Prostate gland (tissue), 2 donors: ENCODE results near the gene RTN3.

Experiments
- POLR2A ChIP-seq: fragments of 450-650 bp; IDR thresholded peaks from one replicate; pipeline ENCODE4 v1.6.1; 2016; ENCODE audit warnings: antibody characterized with exemption, mild to moderate bottlenecking
- POLR2AphosphoS5 ChIP-seq: sonication (generic); formaldehyde crosslinking; IDR thresholded peaks from one replicate; pipeline ENCODE4 v1.6.1; 2017; ENCODE audit warnings: antibody characterized with exemption
- TF ChIP-seq, protein P1 (sequence below), 4 experiments: fragments of 200-600 bp in 2 of 4; fragments of 450-650 bp in 2 of 4; sonication (generic) in 2 of 4; IDR thresholded peaks; 1 replicate in 3 of 4; 2 replicates in 1 of 4; pipeline ENCODE4 v1.5.1; 2016 to 2019; ENCODE audit warnings: antibody characterized with exemption in 4 of 4, mild to moderate bottlenecking in 2 of 4, moderate library complexity in 2 of 4

DNA sequence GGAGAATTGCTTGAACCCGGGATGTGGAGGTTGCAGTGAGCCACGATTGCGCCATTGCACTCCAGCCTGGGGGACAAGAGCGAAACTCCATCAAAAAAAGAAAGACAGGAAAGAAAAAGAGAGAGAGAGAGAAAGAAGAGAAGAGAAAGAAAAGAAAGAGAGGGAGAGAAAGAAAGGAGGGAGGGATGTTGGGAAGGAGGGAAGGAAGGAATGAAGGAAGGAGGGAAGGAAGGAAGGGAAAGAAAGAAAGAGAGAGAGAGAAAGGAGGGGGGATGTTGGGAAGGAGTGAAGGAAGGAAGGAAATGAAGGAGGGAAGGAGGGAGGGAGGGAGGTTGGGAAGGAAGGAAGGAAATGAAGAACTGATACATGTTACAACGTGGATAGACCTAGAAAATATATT, 119.6 kb downstream of the RTN3 start:
- TF ChIP-seq, protein P1, sequence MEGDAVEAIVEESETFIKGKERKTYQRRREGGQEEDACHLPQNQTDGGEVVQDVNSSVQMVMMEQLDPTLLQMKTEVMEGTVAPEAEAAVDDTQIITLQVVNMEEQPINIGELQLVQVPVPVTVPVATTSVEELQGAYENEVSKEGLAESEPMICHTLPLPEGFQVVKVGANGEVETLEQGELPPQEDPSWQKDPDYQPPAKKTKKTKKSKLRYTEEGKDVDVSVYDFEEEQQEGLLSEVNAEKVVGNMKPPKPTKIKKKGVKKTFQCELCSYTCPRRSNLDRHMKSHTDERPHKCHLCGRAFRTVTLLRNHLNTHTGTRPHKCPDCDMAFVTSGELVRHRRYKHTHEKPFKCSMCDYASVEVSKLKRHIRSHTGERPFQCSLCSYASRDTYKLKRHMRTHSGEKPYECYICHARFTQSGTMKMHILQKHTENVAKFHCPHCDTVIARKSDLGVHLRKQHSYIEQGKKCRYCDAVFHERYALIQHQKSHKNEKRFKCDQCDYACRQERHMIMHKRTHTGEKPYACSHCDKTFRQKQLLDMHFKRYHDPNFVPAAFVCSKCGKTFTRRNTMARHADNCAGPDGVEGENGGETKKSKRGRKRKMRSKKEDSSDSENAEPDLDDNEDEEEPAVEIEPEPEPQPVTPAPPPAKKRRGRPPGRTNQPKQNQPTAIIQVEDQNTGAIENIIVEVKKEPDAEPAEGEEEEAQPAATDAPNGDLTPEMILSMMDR (IDR thresholded peaks at IDR 0.05): no peak
- TF ChIP-seq POLR2A (no peak), POLR2AphosphoS5 (no peak)
